ENCODE data around the gene ADGRG3. TPM values are rescaled to one million over a fixed set of nuclear protein-coding genes. Genes with fewer than 3 reads are reported as not detected.

ADGRG3 gene
- total and polyA plus RNA-seq, 2 of the 13 experiments (the other 11 are each of a cell fraction or from before 2014, with no cell fraction given): 2.7 to 11.8 TPM

GRCh38 chr16:57648581-57649442, 19.3 kb upstream of the ADGRG3 start (continued):
- TF ChIP-seq MLX (CRISPR knock-in tag; IDR thresholded peaks at IDR 0.05): peak; percentile 53; the same call in 1 of the 2 replicates
- no peak for TF ChIP-seq FUBP1 (CRISPR knock-in tag; IDR thresholded peaks at IDR 0.05; ENCODE audit: borderline replicate concordance)
- TF ChIP-seq TRIM24 (CRISPR knock-in tag; IDR thresholded peaks at IDR 0.05): no peak
- TF ChIP-seq EHMT2 (IDR thresholded peaks at IDR 0.05; ENCODE audit: borderline replicate concordance, low read depth, low read length): no peak
- no peak for TF ChIP-seq HIC2 (CRISPR knock-in tag; IDR thresholded peaks at IDR 0.05; ENCODE audit: low read depth)
- TF ChIP-seq ZNF776 (CRISPR knock-in tag; IDR thresholded peaks at IDR 0.05): no peak
- TF ChIP-seq E2F2 (CRISPR knock-in tag; IDR thresholded peaks at IDR 0.05; ENCODE audit: borderline replicate concordance): peak; percentile 80; the same call in 1 of the 2 replicates
- TF ChIP-seq GPN1 (CRISPR knock-in tag; IDR thresholded peaks at IDR 0.05; ENCODE audit: borderline replicate concordance): no peak
- TF ChIP-seq SNRNP70 (IDR thresholded peaks at IDR 0.05; ENCODE audit: low read depth, low read length): no peak
- no peak for TF ChIP-seq ZNF597 (CRISPR knock-in tag; IDR thresholded peaks at IDR 0.05)
- TF ChIP-seq GATA4 (IDR thresholded peaks at IDR 0.05; ENCODE audit: borderline replicate concordance, low read depth): no peak
- TF ChIP-seq ZNF253 (CRISPR knock-in tag; IDR thresholded peaks at IDR 0.05; ENCODE audit: borderline replicate concordance): no peak
- peak; percentile 35 for TF ChIP-seq PHF8 (CRISPR knock-in tag; IDR thresholded peaks at IDR 0.05)
- peak; percentile 95 for TF ChIP-seq ZNF572 (CRISPR knock-in tag; IDR thresholded peaks at IDR 0.05)

Measured in HepG2 (cell line).